TTC549 (cell line): ENCODE measurements around the gene TOPORS.
A peak's percentile ranks its signal among the peaks of the same experiment; 100 is the strongest.
"Not testable (repeated sequence)": the region's sequence is repeated elsewhere in the genome, so short reads cannot be mapped to it uniquely, and the experiment has no call there.

Experiments
- FAIRE-seq: peaks from 2 replicates; lab custom pipeline; 2012; peaks lifted over from hg19 to GRCh38; lab: Jason Lieb, UNC

TOPORS gene

GRCh38 chr9:32565967-32566366 lies 13.6 kb upstream of the TOPORS start:
- no peak for FAIRE-seq

DNA sequence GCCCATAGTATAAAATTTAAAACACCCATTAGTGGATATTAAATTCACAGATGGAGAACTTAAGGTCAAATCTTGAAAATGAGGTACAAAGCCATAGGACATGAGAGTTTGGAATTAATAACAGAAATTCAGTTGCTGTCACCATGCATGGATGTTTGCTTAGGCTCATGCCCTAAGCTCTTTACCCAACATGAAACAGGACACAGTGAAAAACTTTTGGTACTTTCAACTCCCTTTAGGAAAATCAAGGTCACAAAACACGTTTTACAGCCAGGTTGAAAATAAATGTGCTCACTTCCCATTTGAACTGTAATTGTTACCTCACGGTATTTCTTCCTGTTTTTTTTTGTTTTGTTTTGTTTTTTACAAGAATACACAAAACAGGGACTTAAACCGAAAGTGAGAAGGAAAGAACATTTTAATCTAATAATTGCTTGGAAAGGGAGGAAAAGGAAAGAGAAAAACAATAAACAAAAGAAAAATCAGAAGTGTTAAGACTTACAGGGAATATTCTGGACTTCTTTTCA lies 6.1 kb upstream of the TOPORS start:
- no peak for FAIRE-seq

- FAIRE-seq, result no peak
Observed at GRCh38 chr9:32554591-32554990, 2.2 kb upstream of the TOPORS start.

DNA sequence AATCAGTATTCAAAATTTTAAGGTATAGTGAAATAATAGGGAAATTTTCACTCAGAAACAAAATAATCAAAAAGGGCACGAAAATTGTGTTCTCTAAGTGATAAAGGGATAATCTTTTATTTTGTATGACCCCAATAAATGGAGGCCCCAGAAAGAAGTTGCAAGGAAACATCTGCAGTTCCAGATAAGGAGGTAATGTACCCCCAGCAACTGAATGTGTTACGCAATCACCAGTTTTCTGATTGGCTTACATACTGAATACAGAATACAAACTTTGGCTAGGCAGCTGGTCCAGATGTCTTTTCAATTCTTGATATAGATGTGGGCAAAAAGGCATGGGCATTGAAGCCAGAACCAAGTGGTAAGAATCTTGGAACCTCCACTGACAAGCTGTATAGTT lies 1.7 kb upstream of the TOPORS start:
- FAIRE-seq, result no peak

GRCh38 chr9:32551276-32552051 lies 922 bp downstream of the TOPORS start:
- no peak for FAIRE-seq

GRCh38 chr9:32550562-32551275 lies 1.7 kb downstream of the TOPORS start:
- FAIRE-seq, result no peak

DNA sequence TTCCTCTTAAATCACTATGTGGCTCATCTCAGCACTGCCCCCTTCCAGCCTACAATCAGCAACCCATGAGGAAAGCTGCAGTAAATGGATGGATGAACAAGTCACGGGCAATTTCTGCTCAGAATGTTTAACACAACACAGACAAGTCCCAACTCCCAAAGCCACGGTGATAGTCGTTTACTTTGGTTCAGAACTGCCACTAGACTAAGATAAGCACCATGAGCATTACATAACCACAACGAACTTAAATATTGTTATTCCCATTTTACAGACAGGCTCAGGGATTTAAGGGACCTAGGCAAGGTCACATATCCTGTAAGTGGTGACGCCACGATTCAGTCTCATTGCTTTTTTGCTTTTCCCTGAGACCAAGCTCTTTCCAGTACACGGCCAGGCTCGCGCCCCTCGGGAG lies 2.2 kb downstream of the TOPORS start:
- no peak for FAIRE-seq

GRCh38 chr9:32548213-32548612 lies 4.2 kb downstream of the TOPORS start:
- not testable (repeated sequence) for FAIRE-seq

- no peak for FAIRE-seq
Observed at GRCh38 chr9:32545884-32546283, 6.5 kb downstream of the TOPORS start.

- no peak for FAIRE-seq
Observed at GRCh38 chr9:32543047-32543446, 9.3 kb downstream of the TOPORS start.

- no peak for FAIRE-seq
Observed at GRCh38 chr9:32533816-32534215, 18.6 kb downstream of the TOPORS start.

DNA sequence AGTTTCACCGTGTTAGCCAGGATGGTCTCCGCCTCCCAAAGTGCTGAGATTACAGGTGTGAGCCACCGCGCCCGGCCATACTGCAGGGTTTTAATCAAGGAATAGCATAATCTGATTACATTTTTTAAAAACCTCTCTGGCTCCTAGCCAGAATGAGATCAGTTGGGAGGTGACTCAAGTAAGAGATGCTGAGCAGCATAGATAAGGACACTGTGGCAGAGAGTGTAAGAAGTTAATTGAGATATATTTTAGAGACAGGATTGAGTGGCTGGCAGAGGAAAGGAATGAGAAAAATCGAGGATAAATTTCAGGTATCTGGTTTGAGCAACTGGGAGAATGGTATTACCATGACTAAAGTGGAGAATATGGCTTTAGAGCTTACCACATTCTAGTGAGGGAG lies 19.1 kb downstream of the TOPORS start:
- FAIRE-seq, result no peak

- FAIRE-seq, result no peak
Observed at GRCh38 chr9:32526707-32527048, 25.7 kb downstream of the TOPORS start.

- FAIRE-seq, result no peak
Observed at GRCh38 chr9:32526041-32526706, 26.2 kb downstream of the TOPORS start, which contains the start of gene RIGI. Gene RIGI, minus strand, starts transcription at chr9:32526196. Its CDS starts 30 bp downstream, at chr9:32526166.

DNA sequence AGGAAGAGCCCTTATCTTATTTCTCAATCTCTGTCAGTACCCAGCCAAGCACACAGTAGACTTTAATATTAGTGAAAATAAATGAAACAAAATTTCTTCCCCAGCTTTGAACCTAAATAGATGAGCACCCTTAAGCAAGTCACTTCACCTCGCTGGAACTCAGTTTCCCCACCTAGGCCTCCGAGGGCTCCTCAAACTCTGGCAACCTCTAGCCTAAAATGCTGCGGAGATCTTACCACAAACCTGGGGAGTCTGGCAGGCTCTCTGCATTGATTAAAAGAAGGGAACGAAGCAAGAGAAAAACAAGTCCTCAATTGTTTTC lies 26.7 kb downstream of the TOPORS start:
- no peak for FAIRE-seq

- FAIRE-seq, result no peak
Observed at GRCh38 chr9:32524892-32525708, 27.3 kb downstream of the TOPORS start.

GRCh38 chr9:32524558-32524891 lies 27.9 kb downstream of the TOPORS start:
- FAIRE-seq, result not testable (repeated sequence)

DNA sequence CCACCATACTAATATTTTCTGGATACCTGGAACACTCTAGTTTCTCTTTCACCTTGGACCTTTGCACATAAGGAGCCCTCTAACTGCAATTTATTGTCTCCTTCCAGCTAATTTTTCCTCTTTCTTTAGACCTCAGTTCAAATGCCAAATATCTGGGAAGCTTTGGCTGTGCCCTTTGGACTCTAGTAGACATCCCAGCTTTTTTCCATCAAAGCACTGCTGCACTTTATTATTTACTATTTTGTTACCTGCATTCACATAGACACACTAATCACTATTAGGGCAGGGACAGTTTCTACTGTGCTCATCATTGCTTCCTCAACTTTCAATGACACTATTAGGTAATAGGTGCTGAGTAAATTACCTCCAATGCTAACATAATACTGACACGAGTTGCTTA lies 28.5 kb downstream of the TOPORS start:
- no peak for FAIRE-seq

DNA sequence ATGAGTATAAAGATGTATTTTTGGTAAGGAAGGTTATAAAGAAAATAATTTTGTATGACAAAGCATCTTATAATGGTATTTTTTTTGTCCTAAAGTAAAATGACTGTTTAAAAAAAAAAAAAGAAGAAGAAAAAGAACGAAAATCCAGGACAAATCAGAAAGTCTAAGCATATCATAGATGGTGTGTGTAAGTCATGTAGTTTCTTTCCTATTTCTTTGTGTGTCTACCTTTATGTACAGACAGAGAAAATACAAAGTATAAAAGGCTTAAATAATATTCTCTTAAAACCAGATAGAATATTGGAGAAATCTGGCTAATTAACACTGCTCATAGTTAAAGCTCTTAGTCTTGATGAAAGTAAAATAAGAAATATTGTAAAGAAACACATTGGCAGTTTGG lies 34.1 kb downstream of the TOPORS start:
- peak; percentile 45 for FAIRE-seq

GRCh38 chr9:32516241-32516640 lies 36.1 kb downstream of the TOPORS start:
- FAIRE-seq, result no peak

DNA sequence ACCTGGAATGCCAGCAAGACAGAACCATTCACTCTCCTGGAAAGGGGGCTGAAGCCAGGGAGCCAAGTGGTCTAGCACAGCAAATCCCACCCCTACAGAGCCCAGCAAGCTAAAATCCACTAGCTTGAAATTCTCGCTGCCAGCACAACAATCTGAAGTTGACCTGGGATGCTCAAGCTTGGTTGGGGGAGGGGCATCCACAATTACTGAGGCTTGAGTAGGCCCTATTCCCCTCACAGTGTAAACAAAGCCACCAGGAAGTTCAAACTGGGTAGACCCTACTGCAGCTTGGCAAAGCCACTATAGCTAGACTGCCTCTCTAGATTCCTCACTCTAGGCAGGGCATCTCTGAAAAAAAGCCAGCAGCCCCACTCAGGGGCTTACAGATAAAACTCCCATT lies 43.7 kb downstream of the TOPORS start:
- no peak for FAIRE-seq

GRCh38 chr9:32503008-32503407 lies 49.4 kb downstream of the TOPORS start:
- no peak for FAIRE-seq
